IMR-90 (cell line): ENCODE results near the gene SART1.

ENCODE experiments used
- CEBPB ChIP-seq: IDR thresholded peaks from 2 replicates; pipeline ENCODE4 v1.6.1; 2012; ENCODE audit warnings: low read depth, low read length, improper control_type of control experiment
- CHD1 ChIP-seq: IDR thresholded peaks from 2 replicates; pipeline ENCODE4 v1.6.1; 2012; ENCODE audit warnings: low read depth, low read length, improper control_type of control experiment
- FOS ChIP-seq: fragments of 150-350 bp; IDR thresholded peaks from 2 replicates; pipeline ENCODE4 v1.6.1; 2016; ENCODE audit warnings: low read depth, low read length
- MAFK ChIP-seq: IDR thresholded peaks from 2 replicates; pipeline ENCODE4 v1.6.1; 2012; ENCODE audit warnings: low read depth, low read length, improper control_type of control experiment
- MAZ ChIP-seq: IDR thresholded peaks from 2 replicates; pipeline ENCODE4 v1.6.1; 2012; ENCODE audit warnings: low read depth, mild to moderate bottlenecking, low read length, improper control_type of control experiment, moderate library complexity, borderline replicate concordance
- POLR2A ChIP-seq: IDR thresholded peaks from 2 replicates; pipeline ENCODE4 v1.6.1; 2012; ENCODE audit warnings: mild to moderate bottlenecking, low read depth, low read length
- RCOR1 ChIP-seq: IDR thresholded peaks from 2 replicates; pipeline ENCODE4 v1.6.1; 2012; ENCODE audit warnings: mild to moderate bottlenecking, low read length, improper control_type of control experiment; ENCODE audit not compliant: insufficient replicate concordance
- TF ChIP-seq, protein P1 (sequence below): conservative IDR thresholded peaks from 2 replicates; pipeline ENCODE4 v1.5.1; 2012; ENCODE audit warnings: mild to moderate bottlenecking, low read depth, low read length, improper control_type of control experiment
- TF ChIP-seq, protein P2 (sequence below): fragments of 150-350 bp; IDR thresholded peaks from 2 replicates; pipeline ENCODE4 v1.6.1; 2017; ENCODE audit warnings: mild to moderate bottlenecking, antibody characterized with exemption, low read length, low read depth

DNA sequence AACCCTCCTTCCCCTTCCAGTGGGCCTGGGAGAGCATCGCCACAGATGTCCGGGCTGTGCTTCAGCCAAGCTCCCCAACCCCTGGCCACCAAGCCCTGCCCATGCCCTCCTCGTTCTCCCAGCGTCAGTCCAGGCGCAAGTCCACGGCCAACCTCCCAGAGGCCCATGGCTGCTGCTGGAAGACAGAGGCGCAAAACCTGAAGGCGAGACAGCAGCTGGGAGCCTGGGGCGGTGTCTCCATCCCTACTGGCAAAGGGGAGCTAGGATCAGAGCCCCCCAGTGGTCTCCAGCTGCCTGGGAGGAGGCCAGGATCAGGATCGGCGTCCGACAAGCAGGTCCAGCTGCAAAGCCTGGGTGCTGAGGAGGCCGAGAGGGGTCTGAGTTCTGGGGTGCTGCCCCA is 14.4 kb upstream of the SART1 start:
- no peak for TF ChIP-seq POLR2A
- TF ChIP-seq, protein P1, sequence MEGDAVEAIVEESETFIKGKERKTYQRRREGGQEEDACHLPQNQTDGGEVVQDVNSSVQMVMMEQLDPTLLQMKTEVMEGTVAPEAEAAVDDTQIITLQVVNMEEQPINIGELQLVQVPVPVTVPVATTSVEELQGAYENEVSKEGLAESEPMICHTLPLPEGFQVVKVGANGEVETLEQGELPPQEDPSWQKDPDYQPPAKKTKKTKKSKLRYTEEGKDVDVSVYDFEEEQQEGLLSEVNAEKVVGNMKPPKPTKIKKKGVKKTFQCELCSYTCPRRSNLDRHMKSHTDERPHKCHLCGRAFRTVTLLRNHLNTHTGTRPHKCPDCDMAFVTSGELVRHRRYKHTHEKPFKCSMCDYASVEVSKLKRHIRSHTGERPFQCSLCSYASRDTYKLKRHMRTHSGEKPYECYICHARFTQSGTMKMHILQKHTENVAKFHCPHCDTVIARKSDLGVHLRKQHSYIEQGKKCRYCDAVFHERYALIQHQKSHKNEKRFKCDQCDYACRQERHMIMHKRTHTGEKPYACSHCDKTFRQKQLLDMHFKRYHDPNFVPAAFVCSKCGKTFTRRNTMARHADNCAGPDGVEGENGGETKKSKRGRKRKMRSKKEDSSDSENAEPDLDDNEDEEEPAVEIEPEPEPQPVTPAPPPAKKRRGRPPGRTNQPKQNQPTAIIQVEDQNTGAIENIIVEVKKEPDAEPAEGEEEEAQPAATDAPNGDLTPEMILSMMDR: no peak
- no peak for TF ChIP-seq RCOR1
- TF ChIP-seq, protein P2, sequence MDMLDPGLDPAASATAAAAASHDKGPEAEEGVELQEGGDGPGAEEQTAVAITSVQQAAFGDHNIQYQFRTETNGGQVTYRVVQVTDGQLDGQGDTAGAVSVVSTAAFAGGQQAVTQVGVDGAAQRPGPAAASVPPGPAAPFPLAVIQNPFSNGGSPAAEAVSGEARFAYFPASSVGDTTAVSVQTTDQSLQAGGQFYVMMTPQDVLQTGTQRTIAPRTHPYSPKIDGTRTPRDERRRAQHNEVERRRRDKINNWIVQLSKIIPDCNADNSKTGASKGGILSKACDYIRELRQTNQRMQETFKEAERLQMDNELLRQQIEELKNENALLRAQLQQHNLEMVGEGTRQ: no peak
- no peak for TF ChIP-seq MAZ
- no peak for TF ChIP-seq CEBPB
- TF ChIP-seq FOS: no peak
- TF ChIP-seq CHD1: no peak
- no peak for TF ChIP-seq MAFK
